Activated CD4-positive, alpha-beta T cell treated with anti-CD3 and anti-CD28 coated beads for 36 hours (primary cell): ENCODE results near the gene TOMM34. TPM values are rescaled to one million over a fixed set of nuclear protein-coding genes. Genes with fewer than 3 reads are reported as not detected.

Experiments used
- ATAC-seq: fragments of 200-7000 bp; cut with Tn5 transposase; one replicate; pipeline ENCODE4 v1.10.0; 2021; ENCODE audit warnings: mild to moderate bottlenecking, moderate library complexity
- CTCF ChIA-PET: fragments of 350-600 bp; sonication (Branson Sonifier 250); formaldehyde crosslinking; loops from one replicate; lab custom pipeline; 2021; ENCODE audit warnings: antibody characterized with exemption; lab: Charles Lee
- POLR2A ChIA-PET: fragments of 350-600 bp; sonication (Branson Sonifier 250); formaldehyde crosslinking; loops from one replicate; lab custom pipeline; 2021; ENCODE audit warnings: antibody characterized with exemption, inconsistent platforms; lab: Charles Lee
- DNase-seq: peaks from one replicate; pipeline ENCODE4 v3.0.0-alpha.2; 2020
- H3K27ac Mint-ChIP-seq: one replicate; pipeline ENCODE4 v1.8.0; 2021; ENCODE audit warnings: mixed read lengths
- H3K27me3 Mint-ChIP-seq: one replicate; pipeline ENCODE4 v1.8.0; 2021; ENCODE audit warnings: mixed read lengths
- H3K36me3 Mint-ChIP-seq: one replicate; pipeline ENCODE4 v1.8.0; 2021; ENCODE audit warnings: low read depth, mixed read lengths
- H3K4me1 Mint-ChIP-seq: one replicate; pipeline ENCODE4 v1.8.0; 2021; ENCODE audit warnings: mixed read lengths
- H3K4me3 Mint-ChIP-seq: one replicate; pipeline ENCODE4 v1.8.0; 2021; ENCODE audit warnings: mild to moderate bottlenecking, moderate library complexity, mixed read lengths
- H3K9me3 Mint-ChIP-seq: one replicate; pipeline ENCODE4 v1.8.0; 2021; ENCODE audit warnings: low read depth, mixed read lengths
- intact Hi-C, 2 experiments: fragments of 100-400 bp; cut with DNase I in 1 of 2; cut with micrococcal nuclease in 1 of 2; formaldehyde crosslinking; loops; one replicate each; pipeline versions ENCODE4 v1.14.2 to v1.15.1; 2022 to 2024; cut with DNase I, micrococcal nuclease
- total RNA-seq, 2 experiments: library from RNA; stranded (reverse); gene quantifications; one replicate each; pipeline ENCODE4 v1.2.3, GENCODE V29; 2021

TOMM34 gene
- total RNA-seq, 2 experiments from 2014 or later: 56.5 to 61.2 TPM

DNA sequence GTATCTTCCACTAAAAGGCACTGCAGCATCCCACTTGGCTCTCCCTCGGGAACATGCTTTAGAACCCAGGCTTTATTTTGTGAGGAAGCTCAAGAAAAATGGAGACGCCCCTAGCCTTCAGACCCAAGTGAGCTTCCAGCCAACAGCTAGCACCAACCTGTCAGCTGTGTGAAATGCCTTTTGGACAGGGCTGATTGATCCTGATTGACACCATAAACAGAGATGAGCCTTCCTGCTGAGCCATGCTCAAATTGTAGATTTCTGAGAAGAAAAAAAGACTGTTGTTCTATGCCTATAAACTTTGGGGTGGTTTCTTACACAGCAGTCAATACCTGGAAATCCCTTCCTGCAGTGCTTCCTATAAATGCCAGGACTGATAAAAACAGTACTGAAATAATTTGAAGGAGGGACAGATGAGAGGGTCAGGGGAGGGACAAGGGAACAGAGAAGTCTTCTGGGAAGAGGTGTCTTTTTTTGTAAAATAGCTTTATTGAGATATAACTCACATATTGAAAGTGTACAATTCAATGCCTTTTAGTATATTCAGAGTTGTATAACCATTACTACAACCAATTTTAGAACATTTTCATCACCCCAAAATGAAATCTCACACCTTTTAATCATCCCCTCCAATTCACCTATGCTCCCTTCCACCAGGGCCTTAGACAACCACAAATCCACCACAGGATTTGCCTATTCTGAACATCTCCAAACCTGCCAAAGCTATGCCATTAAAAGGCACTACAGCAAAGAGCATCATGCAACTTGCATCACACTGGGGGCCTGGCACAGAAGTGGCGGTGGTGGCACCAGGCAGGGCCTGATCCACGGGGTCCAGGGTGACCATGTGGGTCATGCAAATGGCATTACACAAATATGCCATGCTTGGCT is 3.4 kb upstream of the TOMM34 start:
- no peaks in the 10 kb centered on the region for H3K27me3 Mint-ChIP-seq
- ChIA-PET CTCF (interaction anchor here (0.6 to 1.0 kb wide), 2 partner anchors 24 to 27 kb away, joined by 4 read pairs; no protein-coding TSS in a partner anchor), POLR2A (interaction anchor here (1.1 kb wide), 1 partner anchor 8 kb away, joined by 5 read pairs; no protein-coding TSS in a partner anchor)
- H3K4me3 Mint-ChIP-seq: no peak overlapping the region
- peaks cover 49% of the 10 kb centered on the region for H3K4me1 Mint-ChIP-seq
- intact Hi-C loops: loop anchor here in 1 of 2 experiments (10.0 kb wide), 3 partner anchors 831 to 1011 kb away; partner anchors contain the start of genes DNTTIP1, SPATA25, WFDC3 and ZNF335
- ATAC-seq (no peak), DNase-seq (no peak)
- no peaks in the 10 kb centered on the region for H3K9me3 Mint-ChIP-seq
- peak overlapping the region; percentile 3 for H3K27ac Mint-ChIP-seq
- peaks cover 33% of the 10 kb centered on the region for H3K36me3 Mint-ChIP-seq

DNA sequence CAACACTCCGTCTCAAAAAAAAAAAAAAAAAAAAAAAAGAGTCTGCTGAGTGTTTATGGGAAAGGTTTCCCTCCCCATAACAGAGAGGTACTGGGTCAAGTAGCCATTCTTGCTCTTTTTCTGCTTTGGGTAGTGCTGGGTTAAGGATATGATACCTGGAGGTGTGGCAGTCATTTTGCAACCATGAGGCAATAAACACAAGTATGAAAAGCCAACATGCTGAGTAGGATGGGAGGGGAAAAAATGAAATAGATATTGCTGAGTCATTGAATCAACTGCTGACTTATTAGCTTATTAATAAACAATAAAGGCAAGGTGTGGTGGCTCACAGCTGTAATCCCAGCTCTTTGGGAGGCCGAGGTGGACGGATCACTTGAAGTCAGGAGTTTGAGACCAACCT is 2.3 kb upstream of the TOMM34 start:
- H3K27me3 Mint-ChIP-seq: no peaks in the 10 kb centered on the region
- peaks cover 33% of the 10 kb centered on the region for H3K36me3 Mint-ChIP-seq
- H3K27ac Mint-ChIP-seq: peak overlapping the region; percentile 3
- ChIA-PET CTCF (interaction anchor here (1.0 kb wide), 1 partner anchor 28 kb away, joined by 4 read pairs; no protein-coding TSS in a partner anchor), POLR2A (interaction anchor here (0.7 to 1.1 kb wide), 2 partner anchors 8 to 9 kb away, joined by 3 to 5 read pairs; no protein-coding TSS in a partner anchor)
- H3K9me3 Mint-ChIP-seq: no peaks in the 10 kb centered on the region
- intact Hi-C loops: loop anchor here in 1 of 2 experiments (10.0 kb wide), 3 partner anchors 832 to 1012 kb away; partner anchors contain the start of genes DNTTIP1, SPATA25, WFDC3 and ZNF335
- no peak overlapping the region for H3K4me3 Mint-ChIP-seq
- H3K4me1 Mint-ChIP-seq: peaks cover 58% of the 10 kb centered on the region
- ATAC-seq: no peak
- no peak for DNase-seq

DNA sequence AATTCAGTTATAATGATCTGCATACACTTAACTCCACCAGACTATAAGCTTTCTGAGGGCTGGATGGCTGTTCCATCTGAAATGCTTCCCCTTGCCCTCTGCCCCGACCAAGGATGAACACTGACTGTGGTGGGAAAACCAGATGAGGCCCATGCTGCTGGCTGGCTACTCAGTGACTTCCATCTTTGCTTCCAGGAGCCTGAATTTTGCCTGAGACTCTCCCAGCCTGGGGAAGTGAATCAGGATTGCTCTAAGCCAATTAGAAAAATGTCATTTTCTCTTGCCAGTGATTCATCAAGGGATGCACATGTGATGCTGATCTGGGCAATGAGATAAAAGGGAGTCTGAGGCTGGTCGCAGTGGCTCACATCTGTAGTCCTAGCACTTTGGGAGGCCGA is 1.7 kb upstream of the TOMM34 start:
- Mint-ChIP-seq H3K4me1 (peaks cover 62% of the 10 kb centered on the region), H3K36me3 (peaks cover 34% of the 10 kb centered on the region), H3K27me3 (no peaks in the 10 kb centered on the region), H3K27ac (peak overlapping the region; percentile 52), H3K4me3 (no peak overlapping the region), H3K9me3 (no peaks in the 10 kb centered on the region)
- CTCF ChIA-PET: interaction anchor here (0.7 kb wide), 1 partner anchor 9 kb away, joined by 3 read pairs; no protein-coding TSS in a partner anchor
- no peak for DNase-seq
- intact Hi-C loops: loop anchor here in 1 of 2 experiments (10.0 kb wide), 3 partner anchors 833 to 1013 kb away; partner anchors contain the start of genes DNTTIP1, SPATA25, WFDC3 and ZNF335
- no peak for ATAC-seq
- POLR2A ChIA-PET: interaction anchor here (0.7 kb wide), 1 partner anchor 9 kb away, joined by 3 read pairs; no protein-coding TSS in a partner anchor

DNA sequence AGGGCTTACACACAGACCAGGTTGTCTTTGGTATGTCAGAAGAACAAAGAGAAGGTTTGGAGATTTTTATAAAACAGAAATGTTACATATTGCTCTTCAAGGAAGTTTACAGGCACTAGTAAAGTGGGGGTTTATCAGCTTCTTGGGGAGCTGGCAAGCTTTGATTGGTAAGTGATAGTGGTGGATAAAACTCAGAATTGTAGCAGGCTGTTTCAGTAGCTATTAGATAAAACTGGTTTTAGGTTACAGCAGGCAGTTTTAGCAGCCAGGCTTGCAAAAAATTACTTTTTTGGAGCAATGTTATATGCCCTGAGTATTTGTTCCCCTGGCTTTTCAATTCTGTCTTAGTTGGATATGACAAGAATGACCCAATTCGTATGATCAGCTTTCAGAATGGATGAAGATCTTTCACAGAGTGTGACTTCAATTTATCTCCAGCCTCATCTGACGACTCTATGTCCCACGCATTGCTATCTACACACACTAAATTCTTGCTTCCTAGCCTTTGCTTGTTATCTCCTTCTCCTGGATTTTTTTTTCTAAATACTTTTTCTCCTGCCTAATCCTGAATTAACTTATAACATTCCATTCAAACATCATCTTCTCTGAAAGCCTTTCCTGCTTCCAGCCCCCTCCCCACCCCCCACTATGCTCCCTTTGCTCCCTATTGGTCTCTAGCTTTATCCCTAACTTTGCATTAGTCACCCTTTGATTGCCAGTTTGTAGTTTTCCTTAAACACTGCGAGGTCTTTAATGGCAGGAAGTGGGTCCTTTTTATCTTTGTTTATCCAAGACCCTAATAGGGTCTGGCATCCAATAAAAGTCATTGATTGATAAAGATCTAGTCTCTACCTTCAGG is 1.0 kb upstream of the TOMM34 start:
- ChIA-PET CTCF (interaction anchor here (0.7 to 1.9 kb wide), 3 partner anchors 9 to 19 kb away, joined by 3 to 6 read pairs (median 3); no protein-coding TSS in a partner anchor), POLR2A (interaction anchor here (0.6 to 4.6 kb wide), 2 partner anchors 9 to 12 kb away, joined by 3 to 72 read pairs; no protein-coding TSS in a partner anchor)
- Mint-ChIP-seq H3K4me1 (peaks cover 66% of the 10 kb centered on the region), H3K36me3 (peaks cover 34% of the 10 kb centered on the region), H3K27me3 (no peaks in the 10 kb centered on the region), H3K27ac (peak overlapping the region; percentile 99), H3K4me3 (peak overlapping the region; percentile 94), H3K9me3 (no peaks in the 10 kb centered on the region)
- no peak for ATAC-seq
- intact Hi-C loops: loop anchor here in 1 of 2 experiments (10.0 kb wide), 3 partner anchors 834 to 1014 kb away; partner anchors contain the start of genes DNTTIP1, SPATA25, WFDC3 and ZNF335
- no peak for DNase-seq

- Mint-ChIP-seq H3K27me3 (no peaks in the 10 kb centered on the region), H3K4me1 (peaks cover 59% of the 10 kb centered on the region), H3K36me3 (peaks cover 50% of the 10 kb centered on the region), H3K27ac (peak overlapping the region; percentile 99), H3K9me3 (no peaks in the 10 kb centered on the region), H3K4me3 (peak overlapping the region; percentile 94)
- peak; percentile 73 for ATAC-seq
- peak; percentile 89 for DNase-seq
- intact Hi-C loops: loop anchor here (1.0 to 10.0 kb wide), 9 partner anchors 12 to 1015 kb away; partner anchors contain the start of genes DNTTIP1 (in 1 of the 2), PABPC1L (in 1 of the 2), SPATA25 (in 1 of the 2) and WFDC3 (in 1 of the 2)
- POLR2A ChIA-PET: interaction anchor here (0.5 to 4.6 kb wide), 10 partner anchors 10 to 147 kb away, joined by 3 to 72 read pairs (median 4); partner anchors contain the start of gene YWHAB
- CTCF ChIA-PET: interaction anchor here (0.8 to 2.4 kb wide), 5 partner anchors 11 to 212 kb away, joined by 3 to 12 read pairs (median 5); no protein-coding TSS in a partner anchor
Measured at GRCh38 chr20:44959638-44960102, 527 bp downstream of the TOMM34 start.

- H3K4me1 Mint-ChIP-seq: peaks cover 59% of the 10 kb centered on the region
- ChIA-PET POLR2A (interaction anchor here (1.1 to 4.6 kb wide), 7 partner anchors 11 to 74 kb away, joined by 3 to 72 read pairs (median 12); partner anchors contain the start of gene YWHAB), CTCF (interaction anchor here (1.0 to 2.4 kb wide), 5 partner anchors 10 to 212 kb away, joined by 3 to 12 read pairs (median 5); no protein-coding TSS in a partner anchor)
- DNase-seq (peak; percentile 42), ATAC-seq (no peak)
- intact Hi-C loops: loop anchor here (1.0 to 5.0 kb wide), 3 partner anchors 12 to 72 kb away; no protein-coding TSS in a partner anchor
- no peaks in the 10 kb centered on the region for H3K27me3 Mint-ChIP-seq
- H3K36me3 Mint-ChIP-seq: peaks cover 55% of the 10 kb centered on the region
- H3K27ac Mint-ChIP-seq: peak overlapping the region; percentile 99
- peak overlapping the region; percentile 94 for H3K4me3 Mint-ChIP-seq
- no peaks in the 10 kb centered on the region for H3K9me3 Mint-ChIP-seq
Measured at GRCh38 chr20:44959082-44959637, 1.0 kb downstream of the TOMM34 start.

DNA sequence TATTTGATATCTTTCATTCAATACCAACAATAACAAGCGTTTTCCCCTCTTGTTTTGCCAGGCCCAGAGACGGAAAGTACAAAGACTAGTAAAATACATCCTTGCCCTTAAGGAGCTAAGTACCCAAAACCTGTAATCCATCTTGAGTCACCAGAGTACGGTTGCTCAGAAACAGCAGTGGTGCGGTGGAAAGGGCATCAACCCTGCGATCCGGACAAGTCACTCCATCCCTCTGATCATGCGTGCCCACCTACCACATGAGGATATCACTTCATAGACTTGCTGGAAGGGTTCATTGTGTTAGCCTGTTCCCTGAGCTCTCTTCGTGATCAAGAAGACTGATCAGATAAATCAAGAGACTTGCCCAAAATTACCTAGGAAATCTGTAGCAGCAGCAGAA is 1.9 kb downstream of the TOMM34 start:
- POLR2A ChIA-PET: interaction anchor here (0.5 to 4.6 kb wide), 9 partner anchors 11 to 413 kb away, joined by 3 to 72 read pairs (median 3); partner anchors contain the start of genes PABPC1L and YWHAB
- Mint-ChIP-seq H3K27me3 (no peaks in the 10 kb centered on the region), H3K9me3 (no peaks in the 10 kb centered on the region), H3K4me1 (peaks cover 59% of the 10 kb centered on the region), H3K4me3 (peak overlapping the region; percentile 94), H3K36me3 (peaks cover 64% of the 10 kb centered on the region), H3K27ac (peak overlapping the region; percentile 99)
- intact Hi-C loops: loop anchor here in 1 of 2 experiments (2.0 to 5.0 kb wide), 2 partner anchors 34 to 71 kb away; no protein-coding TSS in a partner anchor
- CTCF ChIA-PET: interaction anchor here (0.6 to 2.4 kb wide), 3 partner anchors 13 to 91 kb away, joined by 3 to 12 read pairs (median 3); no protein-coding TSS in a partner anchor
- DNase-seq (no peak), ATAC-seq (no peak)

GRCh38 chr20:44956410-44956809 is 3.8 kb downstream of the TOMM34 start:
- peaks cover 46% of the 10 kb centered on the region for H3K4me1 Mint-ChIP-seq
- CTCF ChIA-PET: no interaction called here
- no peak overlapping the region for H3K4me3 Mint-ChIP-seq

DNA sequence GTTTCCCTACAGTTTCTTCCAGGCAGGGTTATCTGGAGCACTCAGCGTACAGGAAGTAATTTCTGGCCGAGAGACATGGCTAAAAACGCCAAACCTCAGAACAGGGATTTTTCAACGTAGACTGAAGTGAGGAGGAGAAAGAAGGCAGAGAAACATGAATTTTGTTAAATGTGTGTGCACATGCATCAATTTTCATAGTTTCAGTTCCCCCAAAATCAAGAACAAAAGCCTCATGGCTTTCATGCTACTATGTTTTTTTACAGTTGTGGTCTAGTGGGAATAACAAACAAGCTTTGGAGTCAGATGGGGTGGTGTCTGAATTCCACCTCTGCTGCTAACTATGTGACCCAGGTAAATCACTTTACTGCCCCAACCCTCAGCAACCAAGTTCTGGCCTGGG is 4.9 kb downstream of the TOMM34 start:
- intact Hi-C loops: loop anchor here in 1 of 2 experiments (5.0 kb wide), 1 partner anchor 37 kb away; no protein-coding TSS in a partner anchor
- ChIA-PET POLR2A (no interaction called here), CTCF (no interaction called here)
- Mint-ChIP-seq H3K27me3 (no peaks in the 10 kb centered on the region), H3K4me1 (peaks cover 36% of the 10 kb centered on the region), H3K9me3 (no peaks in the 10 kb centered on the region), H3K27ac (no peak overlapping the region), H3K36me3 (peaks cover 88% of the 10 kb centered on the region), H3K4me3 (no peak overlapping the region)
- DNase-seq (no peak), ATAC-seq (no peak)

More at GRCh38 chr20:44956410-44956809, 3.8 kb downstream of the TOMM34 start:
- POLR2A ChIA-PET: interaction anchor here (1.0 kb wide), 1 partner anchor 25 kb away, joined by 7 read pairs; no protein-coding TSS in a partner anchor
- intact Hi-C loops: loop anchor here in 1 of 2 experiments (5.0 kb wide), 1 partner anchor 36 kb away; no protein-coding TSS in a partner anchor
- no peak for ATAC-seq
- Mint-ChIP-seq H3K27me3 (no peaks in the 10 kb centered on the region), H3K27ac (no peak overlapping the region), H3K9me3 (no peaks in the 10 kb centered on the region), H3K36me3 (peaks cover 82% of the 10 kb centered on the region)
- no peak for DNase-seq
